Stimulated activated CD4-positive, alpha-beta T cell treated with anti-CD3 and anti-CD28 coated beads, Interleukin-12 subunit alpha, Interleukin-12 subunit beta, amount 100 ng/mL, for 4 hours (primary cell): ENCODE data around the gene APC2.
"Not testable (repeated sequence)": the region's sequence is repeated elsewhere in the genome, so short reads cannot be mapped to it uniquely, and the experiment has no call there.

ENCODE experiments used
- DNase-seq: peaks from one replicate; pipeline ENCODE4 v3.0.0-alpha.2; 2020

The APC2 gene

DNA sequence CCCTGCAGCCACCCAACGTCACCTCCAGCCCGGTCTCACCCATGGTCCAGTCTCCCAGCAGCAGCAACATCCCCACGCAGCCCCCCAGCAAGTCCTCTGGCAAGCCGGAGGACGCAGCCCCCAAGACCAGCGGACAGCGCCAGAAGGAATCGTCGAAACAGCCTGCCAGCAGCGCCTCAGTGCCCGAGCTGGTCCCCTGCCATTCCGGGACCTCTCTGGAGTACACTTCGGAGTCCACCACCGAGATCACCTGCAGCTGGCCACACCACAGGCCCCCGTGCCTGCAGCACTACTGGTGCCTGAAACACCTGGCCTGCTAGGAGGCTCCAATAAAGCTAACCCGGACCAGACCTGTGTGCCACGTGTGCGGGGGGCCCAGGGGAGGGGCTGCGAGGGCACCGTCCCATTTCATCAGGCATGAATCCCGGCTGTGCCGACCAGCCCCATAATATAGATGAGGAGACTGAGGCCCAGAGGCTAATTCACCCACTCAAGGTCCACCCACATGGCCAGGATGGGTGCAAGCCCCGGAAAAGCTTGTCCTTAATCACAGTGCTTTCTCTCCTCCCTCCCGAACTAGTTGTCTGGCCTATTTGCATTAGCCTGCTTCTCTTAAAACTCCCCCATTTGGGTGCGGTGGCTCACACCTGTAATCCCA, 47.8 kb downstream of the APC2 start:
- DNase-seq = no peak

DNA sequence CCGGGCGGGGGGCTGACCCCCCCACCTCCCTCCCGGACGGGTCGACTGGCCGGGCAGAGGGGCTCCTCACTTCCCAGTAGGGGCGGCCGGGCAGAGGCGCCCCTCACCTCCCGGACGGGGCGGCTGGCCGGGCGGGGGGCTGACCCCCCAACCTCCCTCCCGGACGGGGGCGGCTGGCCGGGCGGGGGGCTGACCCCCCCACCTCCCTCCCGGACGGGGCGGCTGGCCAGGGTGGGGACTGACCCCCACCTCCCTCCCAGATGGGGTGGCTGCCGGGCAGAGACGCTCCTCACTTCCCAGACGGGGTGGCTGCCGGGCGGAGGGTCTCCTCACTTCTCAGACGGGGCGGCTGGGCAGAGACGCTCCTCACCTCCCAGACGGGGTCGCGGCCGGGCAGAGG, 49.3 kb downstream of the APC2 start:
- not testable (repeated sequence) for DNase-seq

DNA sequence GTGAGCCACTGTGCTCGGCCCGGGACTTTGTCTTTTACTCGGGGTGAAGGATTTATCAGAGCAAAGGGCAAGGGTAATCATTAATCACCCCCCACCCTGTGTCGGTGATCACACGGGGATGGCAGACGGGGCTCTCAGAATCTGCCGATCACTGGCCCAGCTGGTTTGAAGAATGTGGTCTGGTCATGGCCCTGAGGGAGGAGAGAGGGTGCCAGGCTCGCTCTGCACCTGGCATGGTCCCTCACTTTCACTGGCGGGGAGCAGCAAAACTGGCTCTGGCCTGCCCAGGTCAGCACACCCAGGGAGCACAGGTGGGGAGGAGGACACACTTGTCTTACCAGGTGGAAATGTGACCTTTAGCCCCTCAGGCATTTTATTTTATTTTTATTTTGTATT, 51.3 kb downstream of the APC2 start:
- no peak for DNase-seq

DNA sequence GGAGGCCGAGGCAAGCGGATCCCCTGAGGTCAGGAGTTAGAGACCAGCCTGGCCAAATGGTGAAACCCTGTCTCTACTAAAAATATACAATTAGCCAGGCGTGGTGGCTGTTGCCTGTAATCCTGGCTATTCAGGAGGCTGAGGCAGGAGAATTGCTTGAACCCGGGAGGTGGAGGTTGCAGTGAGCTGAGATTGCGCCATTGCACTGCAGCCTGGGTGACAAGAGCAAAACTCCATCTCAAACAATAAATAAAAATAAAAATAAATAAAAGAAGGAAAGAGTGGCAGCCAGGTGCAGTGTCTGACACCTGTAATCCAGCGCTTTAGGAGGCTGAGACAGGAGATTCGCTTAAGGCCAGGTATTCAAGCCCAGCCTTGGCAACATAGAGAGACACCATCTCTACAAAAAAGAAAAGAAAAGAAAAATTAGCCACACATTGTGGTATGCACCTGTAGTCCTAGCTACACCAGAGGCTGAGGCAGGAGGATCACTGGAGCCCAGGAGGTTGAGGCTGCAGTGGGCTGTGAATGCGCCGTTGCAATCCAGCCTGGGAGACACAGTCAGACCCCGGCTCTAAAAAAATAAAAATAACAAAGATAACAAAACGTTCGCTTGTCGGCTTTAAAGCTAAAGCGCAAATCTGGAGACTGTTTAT, 52.6 kb downstream of the APC2 start:
- DNase-seq = no peak

DNA sequence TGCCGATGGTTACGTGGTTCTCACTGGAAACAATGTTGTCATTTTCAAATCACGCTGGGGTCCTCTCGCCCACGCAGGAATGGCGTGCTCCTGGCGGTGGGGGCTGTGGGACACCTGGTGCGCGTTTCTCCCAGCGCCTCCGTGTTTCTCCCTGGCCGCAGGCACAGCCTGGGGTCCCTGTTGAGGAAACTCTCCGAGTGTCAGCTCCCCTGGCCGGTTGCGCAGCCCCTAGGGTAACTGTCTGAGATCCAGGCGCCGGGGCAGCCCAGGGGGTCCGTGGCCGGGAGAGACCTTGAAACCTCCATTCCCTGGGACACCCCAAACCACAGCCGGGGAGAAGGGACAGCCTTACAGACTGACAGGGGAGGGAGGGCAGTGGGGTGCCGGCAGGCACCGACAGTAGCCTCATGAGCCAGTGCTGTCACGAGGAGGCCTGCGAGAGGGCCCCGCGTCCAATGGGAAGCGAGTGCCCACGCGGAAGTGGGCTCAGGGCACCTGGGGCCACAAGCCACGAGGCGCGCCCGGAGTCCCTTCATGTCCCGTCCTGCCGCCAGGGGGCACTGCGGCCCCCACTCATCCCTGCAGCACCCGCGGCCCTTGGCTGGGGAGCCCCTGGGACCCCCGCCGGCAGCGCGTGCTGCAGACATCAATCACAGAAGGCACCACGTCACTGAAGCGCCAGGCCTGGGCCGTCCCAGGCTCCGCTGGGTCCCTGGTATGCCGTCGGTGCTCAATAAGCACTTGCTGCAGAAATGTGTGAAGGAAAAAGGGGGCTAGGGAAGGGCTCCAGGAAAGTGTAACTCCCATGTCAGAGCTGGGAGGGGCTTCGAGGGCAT, 53.4 kb downstream of the APC2 start:
- peak; percentile 68 for DNase-seq

DNA sequence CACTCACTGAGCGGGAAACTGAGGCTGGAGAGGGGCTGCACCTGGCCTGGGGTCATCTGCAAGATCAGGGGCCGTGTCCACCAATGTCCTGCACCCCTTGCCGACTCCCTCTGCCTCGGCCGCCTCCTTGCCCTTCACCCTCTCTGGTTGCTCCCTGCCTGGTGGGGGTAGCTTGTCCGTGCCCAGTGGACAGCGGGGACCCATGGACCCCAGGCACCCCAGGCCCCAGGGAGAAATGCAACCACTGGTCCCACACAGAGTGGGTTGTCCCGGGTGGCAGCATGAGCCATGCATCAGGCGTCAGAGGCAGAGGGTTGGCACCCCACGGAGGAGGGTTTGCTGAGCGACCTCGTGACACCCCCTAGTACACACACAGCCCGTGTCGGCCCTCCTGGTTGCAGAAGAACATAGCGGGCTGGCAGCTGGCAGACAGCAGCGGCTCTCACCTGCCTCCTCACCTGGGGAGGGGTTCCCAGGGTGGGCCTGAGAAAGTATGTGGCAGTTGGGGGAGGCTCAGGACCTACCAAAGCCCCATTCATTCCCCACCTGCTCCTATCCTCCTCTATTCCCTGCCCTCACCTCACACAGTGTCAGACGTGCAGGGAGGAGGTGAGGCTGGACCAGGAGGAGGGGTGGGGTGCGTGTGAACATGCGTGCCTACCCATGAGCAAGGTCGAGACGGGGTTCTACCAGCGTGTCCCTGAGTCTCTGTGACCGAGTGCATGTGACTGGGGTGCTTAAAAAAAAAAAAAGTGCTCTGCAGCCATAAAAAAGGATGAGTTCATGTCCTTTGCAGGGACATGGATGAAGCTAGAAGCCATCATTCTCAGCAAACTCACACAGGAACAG, 54.2 kb downstream of the APC2 start:
- DNase-seq = no peak

DNA sequence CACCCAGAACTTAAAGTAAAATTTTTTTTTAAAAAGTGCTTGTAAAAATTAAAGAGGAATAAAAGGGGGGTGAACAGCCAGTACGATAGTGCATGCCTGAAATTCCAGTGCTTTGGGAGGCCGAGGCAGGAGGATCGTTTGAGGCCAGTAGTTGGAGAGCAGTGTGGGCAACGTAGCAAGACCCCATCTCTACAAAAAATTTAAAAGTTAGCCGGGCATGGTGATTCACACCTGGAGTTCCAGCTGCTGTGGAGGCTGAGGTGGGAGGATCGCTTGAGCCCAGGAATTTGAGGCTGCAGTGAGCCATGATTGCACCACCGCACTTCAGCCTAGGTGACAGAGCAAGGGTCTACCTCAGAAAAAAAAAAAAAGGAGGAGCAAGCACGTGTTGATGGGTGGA, 55.1 kb downstream of the APC2 start:
- no peak for DNase-seq

DNA sequence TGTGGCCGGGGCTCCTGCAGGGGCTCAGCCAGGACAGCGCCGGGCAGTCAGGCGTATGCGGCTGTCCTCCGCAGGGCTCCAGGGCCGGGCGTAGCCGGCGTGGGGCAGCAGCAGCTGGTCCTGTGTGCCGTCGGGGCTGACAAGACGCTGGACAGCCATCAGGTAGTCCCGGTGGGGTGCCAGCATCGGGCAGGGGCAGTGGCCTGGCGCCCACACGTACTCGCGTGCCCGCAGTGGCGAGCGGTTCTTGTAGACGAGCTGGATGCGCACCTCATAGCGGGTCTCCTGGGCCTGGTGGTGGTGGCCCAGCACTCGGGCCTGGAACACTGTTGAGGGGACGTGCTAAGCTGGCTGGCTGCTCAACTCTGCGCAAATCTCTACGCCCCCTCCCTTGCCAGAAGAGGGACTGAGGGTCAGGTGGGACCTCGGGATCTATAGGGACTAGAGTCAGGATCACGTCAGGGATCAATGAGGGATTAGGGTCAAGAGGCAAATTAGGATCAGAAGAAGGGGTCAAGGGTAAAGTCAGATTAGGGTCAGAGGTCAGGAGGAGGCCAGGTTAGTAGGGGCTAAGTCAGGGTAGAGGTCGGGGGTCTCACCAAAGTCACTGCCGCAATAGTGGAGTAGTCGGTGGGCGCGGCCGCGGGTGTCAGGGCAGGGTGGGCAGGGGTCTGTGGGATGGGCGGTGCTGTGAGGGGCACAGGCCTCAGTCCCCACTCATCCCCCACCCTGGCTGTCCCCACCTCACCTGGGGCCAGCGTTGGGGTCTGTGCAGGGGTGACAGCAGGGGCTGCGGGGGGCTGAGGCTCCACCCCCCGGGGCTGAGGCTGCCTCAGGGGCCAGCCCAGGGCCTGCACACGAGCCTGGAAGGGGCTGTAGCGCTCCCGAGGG, 56.3 kb downstream of the APC2 start:
- DNase-seq = no peak

DNA sequence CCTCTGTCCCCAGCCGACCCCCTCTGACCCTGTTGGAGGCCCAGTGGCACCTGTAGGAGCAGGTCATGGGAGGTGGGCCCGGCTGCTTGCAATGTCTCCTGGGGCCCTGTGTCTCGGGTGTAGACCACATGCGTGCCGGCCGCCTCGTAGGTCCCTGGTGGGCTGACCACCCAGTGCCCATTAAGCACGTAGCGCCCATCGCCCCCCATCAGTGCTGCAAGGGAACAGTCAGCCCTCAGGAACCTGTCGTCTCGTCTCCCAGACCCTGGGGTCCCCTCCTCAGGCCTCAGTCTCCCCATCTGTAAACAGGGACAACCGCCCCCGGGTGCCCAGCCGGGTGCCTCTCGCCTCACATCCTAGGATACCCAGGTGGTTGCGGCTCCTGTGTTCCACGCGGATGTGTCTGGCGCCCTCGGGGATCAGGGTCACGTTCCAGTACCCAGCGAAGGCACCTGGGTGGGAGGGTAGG, 57.3 kb downstream of the APC2 start:
- no peak for DNase-seq

DNA sequence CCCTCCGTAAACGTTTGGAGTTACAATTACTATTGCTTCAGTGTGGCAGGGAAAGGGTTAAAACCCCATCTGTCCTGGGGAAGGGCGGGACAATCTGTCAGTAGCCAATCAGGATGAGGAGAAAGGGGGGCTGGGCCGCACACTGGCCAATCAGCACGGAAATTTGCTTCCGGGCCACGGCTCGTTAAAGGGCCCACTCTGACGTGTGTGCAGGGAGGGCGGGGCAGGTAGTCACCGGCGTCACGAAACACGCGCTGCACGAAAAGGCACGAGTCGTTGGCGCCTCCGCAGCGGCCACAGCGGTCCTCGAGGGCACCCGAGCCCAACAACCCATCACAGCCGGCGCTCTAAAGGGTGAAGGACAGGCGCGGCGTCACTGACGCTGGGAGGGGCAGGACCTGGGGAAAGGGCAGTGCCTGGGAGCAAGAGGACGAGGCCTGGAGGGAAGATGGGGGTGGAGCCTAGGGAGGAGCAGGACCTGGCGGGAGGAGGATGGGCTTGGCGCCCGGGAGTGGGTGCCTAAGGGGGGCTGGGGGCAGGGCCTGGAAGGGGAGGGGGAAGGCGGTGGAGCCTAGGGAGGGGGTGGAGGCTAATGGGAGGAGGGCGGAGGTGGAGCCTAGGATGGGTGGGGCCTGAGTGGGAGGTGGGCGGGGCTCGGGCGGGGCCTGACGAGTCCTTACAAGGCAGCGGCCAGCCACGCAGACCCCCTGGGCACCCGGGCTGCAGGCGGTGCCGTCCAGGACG, 58.0 kb downstream of the APC2 start:
- peak; percentile 86 for DNase-seq

DNA sequence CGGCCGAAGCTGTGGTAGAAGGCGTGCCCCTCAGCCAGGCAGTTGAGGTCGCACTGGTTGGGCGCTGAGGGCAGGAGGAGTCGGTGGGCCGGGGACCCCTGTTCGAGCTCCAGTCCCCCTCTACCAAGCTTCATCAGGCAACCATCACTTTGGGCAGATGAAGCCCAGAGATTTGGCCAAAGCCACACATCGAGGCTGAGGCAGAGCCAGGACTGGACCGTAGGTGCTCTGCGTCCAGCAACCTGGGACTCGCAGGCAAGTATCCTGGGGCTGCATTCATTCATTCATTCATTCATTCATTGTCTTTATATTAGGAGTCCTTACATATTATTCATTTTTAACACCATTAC, 58.6 kb downstream of the APC2 start:
- DNase-seq = no peak

DNA sequence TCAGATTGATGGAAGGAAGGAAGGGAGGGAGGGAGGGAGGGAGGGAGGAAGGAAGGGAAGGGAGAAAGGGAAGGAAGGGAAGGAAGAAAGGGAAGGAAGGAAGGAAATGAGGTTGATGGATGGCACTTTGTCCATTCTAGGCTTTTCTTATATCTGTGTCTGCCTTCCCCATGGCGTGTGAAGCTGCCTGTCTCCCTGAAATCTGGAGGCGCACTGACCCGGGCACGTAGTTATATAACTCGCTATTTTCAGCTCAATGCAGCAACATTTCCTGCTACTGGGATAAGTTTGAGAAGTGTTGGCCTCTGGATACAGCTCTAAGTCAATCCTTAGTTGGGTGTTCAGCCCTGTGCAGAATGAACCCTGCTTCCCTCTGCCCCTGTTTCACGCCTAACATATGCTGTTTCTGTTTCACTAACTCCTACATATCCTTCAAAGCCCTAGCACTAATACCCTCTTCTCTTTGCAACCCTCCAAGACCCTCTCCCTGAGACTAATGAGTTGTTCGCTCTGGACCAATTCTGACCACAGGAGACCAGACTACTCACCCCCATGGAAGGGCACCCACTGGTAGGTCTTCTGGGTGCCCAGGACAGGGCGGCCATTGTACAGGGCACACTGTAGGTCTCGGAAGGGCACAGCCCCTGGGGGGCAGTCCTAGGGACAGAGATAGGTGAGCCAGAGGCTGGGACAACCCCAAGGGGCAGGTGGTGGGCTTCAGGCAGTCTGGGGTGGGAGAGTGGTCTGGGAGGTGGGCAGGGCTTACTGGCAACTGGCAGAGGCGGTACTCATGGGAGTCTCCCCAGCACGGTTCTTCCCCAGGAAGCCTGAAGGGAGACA, 59.9 kb downstream of the APC2 start:
- no peak for DNase-seq

DNA sequence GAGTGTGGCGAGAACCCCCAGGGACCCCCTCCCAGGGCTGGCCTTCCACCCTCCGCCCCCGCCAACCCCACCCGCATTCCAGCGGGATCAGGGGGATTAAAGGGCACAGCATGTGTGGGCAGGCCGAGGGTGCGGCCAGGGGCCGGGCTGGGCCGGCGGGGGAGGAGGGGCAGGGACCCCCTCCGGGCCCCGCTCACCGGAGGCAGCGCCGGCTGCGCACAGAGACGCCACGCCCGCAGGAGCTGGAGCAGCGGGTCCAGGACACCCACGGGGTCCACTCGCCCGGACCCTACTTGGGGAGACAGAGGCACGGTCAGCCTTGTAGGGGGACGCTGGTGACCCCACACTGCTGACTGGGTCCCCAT, 60.5 kb downstream of the APC2 start:
- no peak for DNase-seq

DNA sequence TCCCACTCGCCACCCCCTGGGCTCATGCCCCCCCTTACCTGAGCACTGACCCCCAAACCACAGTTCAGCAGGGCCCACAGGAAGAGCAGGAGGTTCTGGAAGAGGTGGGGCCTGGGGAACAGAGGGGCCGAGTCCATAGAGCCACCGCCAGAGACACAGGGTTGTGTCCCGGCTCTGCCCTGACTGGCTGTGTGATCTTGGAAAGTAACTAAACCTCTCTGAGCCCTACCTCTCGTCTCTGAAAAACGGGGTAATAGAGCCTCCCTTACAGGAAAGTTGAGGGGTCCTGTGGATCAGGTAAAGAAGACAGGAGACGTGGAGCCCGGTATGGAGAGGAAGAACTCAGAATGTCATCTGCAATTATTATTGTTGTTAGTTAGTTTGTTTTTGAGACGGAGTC, 60.9 kb downstream of the APC2 start:
- no peak for DNase-seq

DNA sequence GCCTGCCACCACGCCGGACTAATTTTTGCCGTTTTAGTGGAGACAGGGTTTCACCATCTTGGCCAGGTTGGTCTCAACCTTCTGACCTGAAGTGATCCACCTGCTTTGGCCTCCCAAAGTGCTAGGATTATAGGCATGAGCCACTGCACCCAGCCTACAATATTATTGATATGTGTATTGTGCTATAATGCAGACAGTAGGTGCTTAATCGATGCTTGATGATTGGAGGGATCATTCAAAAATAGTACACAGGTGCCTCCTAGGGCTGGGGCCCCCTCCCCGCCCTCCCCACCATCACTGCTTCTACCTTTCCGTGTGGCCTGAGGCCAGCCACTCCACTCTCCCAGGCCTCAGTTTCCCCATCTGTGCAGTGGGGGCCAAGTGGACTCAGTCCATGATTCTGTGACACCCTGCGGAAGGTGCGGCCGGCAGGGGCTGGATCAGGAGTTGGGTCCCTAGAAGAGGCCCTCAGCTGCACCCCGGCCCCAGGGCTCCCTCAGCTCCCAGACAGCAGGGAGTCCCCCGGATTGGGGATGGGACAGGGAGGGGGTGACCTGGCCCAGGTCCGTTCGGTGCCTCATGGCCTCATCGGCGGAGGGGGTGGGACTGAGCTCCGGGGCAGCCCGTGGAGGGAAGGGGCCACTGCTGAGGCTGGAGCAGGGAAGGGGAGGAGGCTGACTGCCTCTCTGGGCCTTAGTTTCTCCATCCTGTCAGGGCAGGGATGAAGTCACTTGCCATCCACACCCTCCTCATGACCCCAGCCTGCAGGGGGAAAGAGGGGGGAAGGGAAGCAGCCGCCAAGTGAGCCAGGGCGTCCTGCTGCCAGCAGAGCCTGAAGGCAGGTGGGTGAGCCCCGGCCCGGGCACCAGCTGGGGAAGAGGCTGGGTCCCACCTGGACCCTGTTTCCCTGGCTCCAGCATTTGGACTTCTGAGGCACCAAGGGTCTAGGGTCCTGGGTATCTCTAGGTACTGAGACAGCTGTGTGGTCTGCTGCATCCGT, 61.7 kb downstream of the APC2 start:
- DNase-seq = no peak

DNA sequence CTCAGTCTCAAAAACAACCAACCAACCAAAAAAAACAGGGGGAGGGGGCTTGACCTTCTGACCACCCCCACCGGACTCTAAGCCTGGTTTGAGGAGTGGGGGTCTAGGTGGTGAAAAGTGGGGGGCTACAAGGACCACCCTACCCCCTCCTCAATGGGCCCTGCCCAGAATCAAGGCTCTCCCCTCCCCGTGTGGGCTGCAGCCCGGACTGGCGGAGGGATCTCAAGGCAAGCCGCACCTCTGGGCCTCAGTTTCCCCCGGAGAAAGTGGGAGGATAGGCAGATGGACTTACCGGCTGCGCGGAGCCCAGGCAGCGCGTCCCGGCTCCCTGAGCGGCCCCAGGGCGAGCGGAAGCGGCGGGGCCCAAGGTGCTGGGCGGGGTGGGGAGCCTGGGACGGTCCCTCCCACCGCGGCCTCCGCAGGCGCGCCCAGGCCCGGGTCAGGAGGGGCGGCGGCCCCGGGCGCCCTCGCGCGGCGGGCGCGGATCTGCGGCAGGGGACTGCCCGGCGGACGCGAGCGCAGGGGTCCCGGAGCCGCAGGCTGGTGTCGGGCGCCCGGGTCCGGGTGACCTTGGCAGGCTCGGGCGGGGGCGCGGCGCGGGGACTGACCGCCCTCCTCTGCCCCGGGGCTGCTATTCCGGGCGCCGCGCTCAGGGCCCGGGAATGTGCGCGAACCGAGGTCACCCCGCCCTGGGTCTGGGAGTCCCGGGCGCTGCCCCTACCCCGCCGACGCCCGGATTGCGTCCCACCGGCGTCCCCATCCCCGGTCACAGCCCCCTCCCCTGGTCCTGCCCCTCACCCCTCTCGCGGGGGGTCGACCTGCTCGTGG, 63.0 kb downstream of the APC2 start, which contains the start of gene ADAMTSL5:
ADAMTSL5 (minus strand) TSS at position 349 of the 828 bp plus-strand sequence. CDS start 2,076 bp downstream, outside the sequence.
- peak; percentile 70 for DNase-seq

DNA sequence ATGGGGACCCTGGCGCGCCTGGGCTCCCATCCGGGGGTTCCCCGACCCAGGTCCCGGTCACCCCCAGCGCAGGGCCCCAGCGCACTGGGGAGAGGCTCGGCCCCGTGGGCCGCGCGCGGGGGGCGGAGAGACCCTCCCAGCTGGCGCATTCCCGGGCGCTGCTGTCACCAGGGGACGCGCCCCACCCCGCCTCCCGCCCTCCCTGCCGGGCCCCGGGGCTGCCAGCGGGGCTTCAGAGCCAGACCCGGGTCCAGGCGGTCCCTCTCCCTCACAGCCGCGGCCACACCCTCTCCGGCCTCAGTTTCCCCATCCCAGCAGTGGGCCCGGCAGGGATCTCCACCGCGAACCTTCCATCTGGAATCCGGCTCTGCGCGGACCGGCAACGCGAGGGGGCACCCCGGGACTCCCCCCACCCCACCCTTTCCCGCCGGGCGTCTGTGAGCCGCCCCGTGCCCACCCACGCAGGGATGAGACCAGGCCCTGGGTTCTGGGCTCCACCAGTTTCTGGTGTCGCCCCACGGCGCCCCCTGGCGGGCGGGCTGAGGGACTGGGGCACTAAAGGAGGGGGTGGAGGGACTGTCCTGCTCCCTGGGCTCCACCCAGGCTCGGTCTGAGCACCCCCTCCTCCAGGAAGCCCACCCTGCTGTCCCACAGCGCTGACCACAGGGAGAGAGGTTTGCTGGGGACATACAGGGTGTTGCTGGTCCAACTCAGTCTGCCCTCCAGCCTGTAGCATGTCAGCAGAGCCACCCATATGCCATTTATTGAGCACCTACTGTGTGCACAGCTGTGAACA, 63.8 kb downstream of the APC2 start:
- DNase-seq = peak; percentile 65
